GM13977 (cell line): ENCODE measurements around the gene CCDC74B.
"Not testable (repeated sequence)": the region's sequence is repeated elsewhere in the genome, so short reads cannot be mapped to it uniquely, and the experiment has no call there.

ENCODE experiments used
- DNase-seq: peaks from one replicate; pipeline ENCODE4 v3.0.0; 2012; ENCODE audit warnings: low spot score
- CTCF ChIP-seq: IDR thresholded peaks from 2 replicates; pipeline ENCODE4 v1.5.1; 2012; ENCODE audit warnings: mild to moderate bottlenecking, control low read depth; ENCODE audit not compliant: insufficient read depth; ENCODE audit errors: extremely low read depth, missing control alignments
- in situ Hi-C: fragments of 300-500 bp; cut with MboI; formaldehyde crosslinking; loops from one replicate; pipeline ENCODE4 v1.12.0; 2022; ENCODE audit warnings: low sequenced_read_pairs, low pct_unique_long_range_greater_than_20kb, mixed read lengths, inconsistent platforms; ENCODE audit not compliant: unreplicated experiment

Gene CCDC74B

GRCh38 chr2:130152816-130153595, 8.1 kb upstream of the CCDC74B start:
- in situ Hi-C loops, result loop anchor here (25.0 kb wide), 1 partner anchor 159 kb away; no protein-coding TSS in a partner anchor
- no peak for TF ChIP-seq CTCF
- DNase-seq, result no peak

- DNase-seq, result not testable (repeated sequence)
- in situ Hi-C loops, result loop anchor here (25.0 kb wide), 1 partner anchor 160 kb away; no protein-coding TSS in a partner anchor
Measured at GRCh38 chr2:130152136-130152815, 7.4 kb upstream of the CCDC74B start.

- in situ Hi-C loops, result loop anchor here (25.0 kb wide), 1 partner anchor 161 kb away; no protein-coding TSS in a partner anchor
- not testable (repeated sequence) for DNase-seq
Measured at GRCh38 chr2:130151145-130151512, 6.2 kb upstream of the CCDC74B start.

GRCh38 chr2:130150181-130151144, 5.6 kb upstream of the CCDC74B start:
- no peak for DNase-seq
- in situ Hi-C loops, result loop anchor here (25.0 kb wide), 1 partner anchor 162 kb away; no protein-coding TSS in a partner anchor
- TF ChIP-seq CTCF, result no peak

- not testable (repeated sequence) for DNase-seq
Measured at GRCh38 chr2:130148515-130148914, 3.6 kb upstream of the CCDC74B start.

GRCh38 chr2:130143266-130144039, 1.5 kb downstream of the CCDC74B start:
- DNase-seq, in situ Hi-C loops: not testable (repeated sequence)

More at GRCh38 chr2:130148515-130148914, 3.6 kb upstream of the CCDC74B start:
- in situ Hi-C loops, result not testable (repeated sequence)

GRCh38 chr2:130142396-130143265, 2.3 kb downstream of the CCDC74B start:
- in situ Hi-C loops, DNase-seq: not testable (repeated sequence)

GRCh38 chr2:130141645-130142370, 3.1 kb downstream of the CCDC74B start:
- DNase-seq, in situ Hi-C loops: not testable (repeated sequence)

- in situ Hi-C loops, DNase-seq: not testable (repeated sequence)
Measured at GRCh38 chr2:130141002-130141401, 3.9 kb downstream of the CCDC74B start.

GRCh38 chr2:130140516-130140915, 4.4 kb downstream of the CCDC74B start:
- DNase-seq, in situ Hi-C loops: not testable (repeated sequence)

GRCh38 chr2:130139331-130140280, 5.3 kb downstream of the CCDC74B start:
- in situ Hi-C loops, DNase-seq: not testable (repeated sequence)

- DNase-seq, in situ Hi-C loops: not testable (repeated sequence)
Measured at GRCh38 chr2:130138841-130139251, 6.1 kb downstream of the CCDC74B start.
